Measurements from ENCODE around the gene YY1AP1. TPM values are rescaled to one million over a fixed set of nuclear protein-coding genes. Genes with fewer than 3 reads are reported as not detected.
"Not testable (repeated sequence)": the region's sequence is repeated elsewhere in the genome, so short reads cannot be mapped to it uniquely, and the experiment has no call there.

The YY1AP1 gene, protein sequence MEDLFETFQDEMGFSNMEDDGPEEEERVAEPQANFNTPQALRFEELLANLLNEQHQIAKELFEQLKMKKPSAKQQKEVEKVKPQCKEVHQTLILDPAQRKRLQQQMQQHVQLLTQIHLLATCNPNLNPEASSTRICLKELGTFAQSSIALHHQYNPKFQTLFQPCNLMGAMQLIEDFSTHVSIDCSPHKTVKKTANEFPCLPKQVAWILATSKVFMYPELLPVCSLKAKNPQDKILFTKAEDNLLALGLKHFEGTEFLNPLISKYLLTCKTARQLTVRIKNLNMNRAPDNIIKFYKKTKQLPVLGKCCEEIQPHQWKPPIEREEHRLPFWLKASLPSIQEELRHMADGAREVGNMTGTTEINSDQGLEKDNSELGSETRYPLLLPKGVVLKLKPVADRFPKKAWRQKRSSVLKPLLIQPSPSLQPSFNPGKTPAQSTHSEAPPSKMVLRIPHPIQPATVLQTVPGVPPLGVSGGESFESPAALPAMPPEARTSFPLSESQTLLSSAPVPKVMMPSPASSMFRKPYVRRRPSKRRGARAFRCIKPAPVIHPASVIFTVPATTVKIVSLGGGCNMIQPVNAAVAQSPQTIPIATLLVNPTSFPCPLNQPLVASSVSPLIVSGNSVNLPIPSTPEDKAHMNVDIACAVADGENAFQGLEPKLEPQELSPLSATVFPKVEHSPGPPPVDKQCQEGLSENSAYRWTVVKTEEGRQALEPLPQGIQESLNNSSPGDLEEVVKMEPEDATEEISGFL
- 100 to 1,000 TPM in 3 of 4 donors, 10 to 100 TPM in 1; 54.8 to 121 (median 113) TPM for total RNA-seq

DNA sequence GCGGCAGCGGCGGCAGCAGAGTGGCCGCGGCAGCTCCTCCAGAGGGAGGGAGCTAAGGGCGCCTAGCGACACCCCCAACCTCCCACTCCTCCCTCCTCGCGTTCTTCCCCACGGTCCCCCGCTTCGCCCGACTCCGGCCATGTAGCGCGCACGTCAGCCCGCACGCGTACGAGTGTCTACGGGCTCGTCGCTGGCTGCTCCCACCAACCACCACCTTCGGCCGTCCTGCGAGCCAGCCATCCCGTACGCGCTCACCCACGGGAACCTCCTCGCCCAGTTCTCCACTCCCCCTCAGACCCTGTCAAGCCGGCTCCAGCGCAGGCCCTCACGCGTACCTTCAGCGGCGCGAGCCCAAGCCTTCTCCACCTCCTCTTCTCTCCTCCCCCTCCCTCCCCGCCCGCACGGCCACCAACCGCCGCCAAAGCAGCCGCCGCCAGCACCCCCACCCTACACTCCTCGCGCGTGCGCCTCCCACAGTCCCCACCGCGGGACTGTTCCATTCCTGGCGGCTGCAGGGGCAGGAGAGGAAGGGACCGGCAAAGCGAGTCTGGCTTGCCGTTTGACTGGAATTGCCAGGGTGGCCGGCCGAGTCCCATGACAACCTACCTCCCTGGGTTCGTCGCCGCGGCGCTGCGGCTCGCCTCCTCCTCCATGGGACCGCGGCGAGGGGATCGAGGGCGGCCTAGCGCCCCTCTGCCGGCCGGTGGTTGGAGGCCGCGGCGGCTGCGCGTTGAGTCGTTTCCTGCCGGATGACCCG, at the start of gene YY1AP1:
YY1AP1 (minus strand) TSS at position 451 of the 757 bp plus-strand sequence. CDS start 8,338 bp downstream, outside the sequence.
- WGBS, 2 donors: 1% methylated on average over 38 to 40 of the region's 81 CpGs
- peak; percentile 86 to 98 for DNase-seq (ENCODE audit: low spot score in 2 of 2)
- intact Hi-C loops (cut with DNase I; ENCODE audit: low total_unique reads): no loop called here
- TF ChIP-seq, protein P1, sequence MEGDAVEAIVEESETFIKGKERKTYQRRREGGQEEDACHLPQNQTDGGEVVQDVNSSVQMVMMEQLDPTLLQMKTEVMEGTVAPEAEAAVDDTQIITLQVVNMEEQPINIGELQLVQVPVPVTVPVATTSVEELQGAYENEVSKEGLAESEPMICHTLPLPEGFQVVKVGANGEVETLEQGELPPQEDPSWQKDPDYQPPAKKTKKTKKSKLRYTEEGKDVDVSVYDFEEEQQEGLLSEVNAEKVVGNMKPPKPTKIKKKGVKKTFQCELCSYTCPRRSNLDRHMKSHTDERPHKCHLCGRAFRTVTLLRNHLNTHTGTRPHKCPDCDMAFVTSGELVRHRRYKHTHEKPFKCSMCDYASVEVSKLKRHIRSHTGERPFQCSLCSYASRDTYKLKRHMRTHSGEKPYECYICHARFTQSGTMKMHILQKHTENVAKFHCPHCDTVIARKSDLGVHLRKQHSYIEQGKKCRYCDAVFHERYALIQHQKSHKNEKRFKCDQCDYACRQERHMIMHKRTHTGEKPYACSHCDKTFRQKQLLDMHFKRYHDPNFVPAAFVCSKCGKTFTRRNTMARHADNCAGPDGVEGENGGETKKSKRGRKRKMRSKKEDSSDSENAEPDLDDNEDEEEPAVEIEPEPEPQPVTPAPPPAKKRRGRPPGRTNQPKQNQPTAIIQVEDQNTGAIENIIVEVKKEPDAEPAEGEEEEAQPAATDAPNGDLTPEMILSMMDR (IDR thresholded peaks at IDR 0.05): no peak
- peak in 1 of 2 donors; percentile 77 for TF ChIP-seq POLR2A (IDR thresholded peaks at IDR 0.05)
- H3K4me3 ChIP-seq (ENCODE audit: low read depth, poor library complexity, severe bottlenecking): peak within 1 kb of the TSS; percentile 97

DNA sequence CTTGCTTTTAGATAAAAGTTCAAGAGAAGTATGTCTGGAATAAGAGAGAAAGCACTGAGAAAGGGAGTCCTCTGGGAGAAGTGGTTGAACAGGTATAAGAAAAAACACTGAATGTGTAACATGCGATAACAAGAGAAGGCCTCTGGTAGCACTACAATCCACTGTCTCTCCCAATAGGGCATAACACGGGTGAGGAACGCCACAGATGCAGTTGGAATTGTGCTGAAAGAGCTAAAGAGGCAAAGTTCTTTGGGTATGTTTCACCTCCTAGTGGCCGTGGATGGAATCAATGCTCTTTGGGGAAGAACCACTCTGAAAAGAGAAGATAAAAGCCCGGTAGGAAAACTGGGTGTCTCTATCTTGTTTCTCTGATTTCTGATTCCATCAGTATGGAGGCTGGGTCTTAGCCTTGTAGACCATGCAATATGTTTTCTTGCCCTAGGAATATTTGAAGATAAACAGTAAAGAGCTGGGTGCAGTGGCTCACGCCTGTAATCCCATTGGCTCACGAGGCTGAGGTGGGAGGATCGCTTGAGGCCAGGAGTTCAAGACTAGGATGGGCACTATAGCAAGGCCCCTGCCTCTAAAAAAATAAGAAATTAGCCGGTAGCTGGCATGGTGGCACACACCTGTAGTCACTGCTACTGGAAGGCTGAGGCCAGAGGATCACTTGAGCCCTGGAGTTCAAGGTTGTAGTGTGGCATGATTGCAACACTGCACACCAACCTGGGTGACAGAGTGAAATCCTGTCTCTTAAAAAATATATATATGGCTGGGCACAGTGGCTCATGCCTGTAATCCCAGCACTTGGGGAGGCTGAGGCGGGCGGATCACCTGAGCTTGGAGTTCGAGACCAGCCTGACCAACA, 40.7 kb upstream of the YY1AP1 start:
- intact Hi-C loops (cut with DNase I; ENCODE audit: low total_unique reads): no loop called here
- WGBS, 2 donors: 60% methylated on average over 12 of the region's 12 CpGs
- TF ChIP-seq, protein P1 (IDR thresholded peaks at IDR 0.05): no peak
- no peak for TF ChIP-seq POLR2A (IDR thresholded peaks at IDR 0.05)
- H3K4me3 ChIP-seq (ENCODE audit: low read depth, poor library complexity, severe bottlenecking): no peak overlapping the region
- peak; percentile 31 to 70 for DNase-seq (ENCODE audit: low spot score in 2 of 2)

DNA sequence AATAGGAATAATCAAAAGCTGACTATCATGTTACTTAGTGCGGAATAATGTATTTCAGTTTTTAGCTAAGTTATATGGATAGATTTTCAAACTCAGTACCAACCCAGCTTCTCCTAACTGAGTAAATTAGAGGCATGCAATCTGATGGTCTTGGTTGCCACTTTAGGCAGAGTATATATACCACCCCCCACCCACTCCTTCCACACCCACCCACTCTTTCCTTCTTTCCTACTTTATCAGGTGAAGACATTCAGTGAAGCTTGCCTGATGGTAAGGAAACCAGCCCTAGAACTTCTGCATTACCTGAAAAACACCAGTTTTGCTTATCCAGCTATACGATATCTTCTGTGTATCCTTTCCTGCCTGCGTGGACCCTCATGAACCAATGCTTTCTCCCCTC, 36.6 kb upstream of the YY1AP1 start:
- H3K4me3 ChIP-seq (ENCODE audit: low read depth, poor library complexity, severe bottlenecking): no peak overlapping the region
- WGBS, 2 donors: 96 to 98% methylated on average over 3 of the region's 3 CpGs
- TF ChIP-seq, protein P1 (IDR thresholded peaks at IDR 0.05): no peak
- TF ChIP-seq POLR2A (IDR thresholded peaks at IDR 0.05): no peak
- intact Hi-C loops (cut with DNase I; ENCODE audit: low total_unique reads): no loop called here
- peak in 1 of 2 donors; percentile 32 for DNase-seq (ENCODE audit: low spot score in 2 of 2)

DNA sequence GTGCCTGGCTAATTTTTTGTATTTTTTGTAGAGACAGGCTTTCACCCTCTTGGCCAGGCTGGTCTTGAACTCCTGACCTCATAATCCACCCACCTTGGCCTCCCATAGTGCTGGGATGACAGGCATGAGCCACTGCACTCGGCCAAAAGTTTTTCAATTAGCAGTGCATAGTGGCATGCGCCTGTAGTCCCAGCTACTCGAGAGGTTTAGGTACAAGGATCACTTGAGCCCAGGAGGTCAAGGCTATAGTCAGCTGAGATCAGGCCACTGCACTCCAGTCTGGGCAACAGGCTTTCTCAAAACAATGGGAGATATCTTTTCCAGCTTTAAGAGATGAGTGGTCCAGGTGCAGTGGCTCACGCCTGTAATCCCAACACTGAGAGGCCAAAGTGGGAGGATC, 31.1 kb upstream of the YY1AP1 start:
- H3K4me3 ChIP-seq (ENCODE audit: low read depth, poor library complexity, severe bottlenecking): no peak overlapping the region
- peak in 1 of 2 donors; percentile 50 for DNase-seq (ENCODE audit: low spot score in 2 of 2)
- no peak for TF ChIP-seq POLR2A (IDR thresholded peaks at IDR 0.05)
- TF ChIP-seq, protein P1 (IDR thresholded peaks at IDR 0.05): no peak
- intact Hi-C loops (cut with DNase I; ENCODE audit: low total_unique reads): no loop called here
- WGBS, 2 donors: 97 to 99% methylated on average over 4 of the region's 4 CpGs

DNA sequence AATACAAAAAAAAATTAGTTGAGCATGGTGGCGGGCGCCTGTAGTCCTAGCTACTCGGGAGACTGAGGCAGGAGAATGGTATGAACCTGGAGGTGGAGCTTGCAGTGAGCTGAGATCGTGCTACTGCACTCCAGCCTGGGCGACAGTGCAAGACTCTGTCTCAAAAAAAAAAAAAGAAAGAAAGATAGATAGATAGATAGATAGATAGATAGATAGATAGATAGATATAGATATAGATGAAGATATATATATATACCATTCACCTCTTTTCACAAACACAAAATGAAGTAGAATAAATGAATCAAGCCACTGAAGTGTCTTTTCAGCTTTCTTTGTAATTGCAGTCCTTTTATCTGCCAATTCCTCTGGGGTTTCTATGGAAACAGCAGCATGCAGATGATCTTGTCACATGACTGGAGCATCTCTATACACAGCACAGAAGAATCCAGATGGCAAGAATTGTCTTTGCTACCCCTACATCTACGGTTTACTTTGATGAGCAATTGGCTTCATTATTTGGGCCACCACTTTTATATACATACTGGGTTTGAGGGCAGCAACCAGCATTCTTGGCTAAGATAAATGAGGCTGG, 30.0 kb upstream of the YY1AP1 start:
- H3K4me3 ChIP-seq (ENCODE audit: low read depth, poor library complexity, severe bottlenecking); DNase-seq (ENCODE audit: low spot score in 2 of 2); intact Hi-C loops (cut with DNase I; ENCODE audit: low total_unique reads): not testable (repeated sequence)
- 83 to 90% methylated on average over 6 of the region's 6 CpGs for WGBS, 2 donors
